Measurements from ENCODE around the gene MLLT1.

The MLLT1 gene

GRCh38 chr19:6209680-6210079 is 70.1 kb downstream of the MLLT1 start:
- DNase-seq (ENCODE audit: low read depth), result no peak

GRCh38 chr19:6209233-6209632 is 70.5 kb downstream of the MLLT1 start:
- DNase-seq (ENCODE audit: low read depth), result no peak

- no peak for DNase-seq (ENCODE audit: low read depth)
Observed at GRCh38 chr19:6204866-6205723, 74.7 kb downstream of the MLLT1 start.

GRCh38 chr19:6204212-6204611 is 75.6 kb downstream of the MLLT1 start:
- DNase-seq (ENCODE audit: low read depth), result no peak

- peak; percentile 99 for DNase-seq (ENCODE audit: low read depth)
Observed at GRCh38 chr19:6199240-6199994, 80.4 kb downstream of the MLLT1 start.

- no peak for DNase-seq (ENCODE audit: low read depth)
Observed at GRCh38 chr19:6198896-6199239, 80.9 kb downstream of the MLLT1 start.

GRCh38 chr19:6196361-6196760 is 83.4 kb downstream of the MLLT1 start:
- no peak for DNase-seq (ENCODE audit: low read depth)

- DNase-seq (ENCODE audit: low read depth), result no peak
Observed at GRCh38 chr19:6188811-6189210, 91.0 kb downstream of the MLLT1 start.

- DNase-seq (ENCODE audit: low read depth), result no peak
Observed at GRCh38 chr19:6187374-6187773, 92.4 kb downstream of the MLLT1 start.

- no peak for DNase-seq (ENCODE audit: low read depth)
Observed at GRCh38 chr19:6185835-6186834, 93.6 kb downstream of the MLLT1 start.

- DNase-seq (ENCODE audit: low read depth), result no peak
Observed at GRCh38 chr19:6185093-6185834, 94.5 kb downstream of the MLLT1 start.

GRCh38 chr19:6181119-6181518 is 98.7 kb downstream of the MLLT1 start:
- DNase-seq (ENCODE audit: low read depth), result no peak

- DNase-seq (ENCODE audit: low read depth), result no peak
Observed at GRCh38 chr19:6173190-6173589, 106.6 kb downstream of the MLLT1 start.

- DNase-seq (ENCODE audit: low read depth), result no peak
Observed at GRCh38 chr19:6172074-6172863, 107.5 kb downstream of the MLLT1 start.

GRCh38 chr19:6167115-6167514 is 112.7 kb downstream of the MLLT1 start:
- DNase-seq (ENCODE audit: low read depth), result no peak

- DNase-seq (ENCODE audit: low read depth), result no peak
Observed at GRCh38 chr19:6164906-6165531, 114.8 kb downstream of the MLLT1 start.

- peak; percentile 29 for DNase-seq (ENCODE audit: low read depth)
Observed at GRCh38 chr19:6161271-6161850, 118.4 kb downstream of the MLLT1 start.

Data from T-helper 22 cell (primary cell).